Activated T-cell treated with anti-CD3 and anti-CD28 coated beads for 24 hours (primary cell): Measurements from ENCODE around the gene CUEDC1.
A peak's percentile ranks its signal among the peaks of the same experiment; 100 is the strongest.

Experiments
- DNase-seq: peaks from one replicate; pipeline ENCODE4 v3.0.0-alpha.2; 2020; ENCODE audit warnings: low read depth

The CUEDC1 gene

GRCh38 chr17:57957120-57957850 is 2.1 kb upstream of the CUEDC1 start:
- DNase-seq, result no peak

- peak; percentile 20 for DNase-seq
These were observed 1.3 kb upstream of the CUEDC1 start for GRCh38 chr17:57956291-57957119.

- no peak for DNase-seq
These were observed 622 bp downstream of the CUEDC1 start for GRCh38 chr17:57954397-57955182.

- DNase-seq, result no peak
These were observed 1.4 kb downstream of the CUEDC1 start for GRCh38 chr17:57953705-57954396.

- no peak for DNase-seq
These were observed 2.0 kb downstream of the CUEDC1 start for GRCh38 chr17:57953219-57953618.

- no peak for DNase-seq
These were observed 5.6 kb downstream of the CUEDC1 start for GRCh38 chr17:57949649-57950048.

- DNase-seq, result no peak
These were observed 6.4 kb downstream of the CUEDC1 start for GRCh38 chr17:57948555-57949420.

GRCh38 chr17:57948169-57948554 is 7.0 kb downstream of the CUEDC1 start:
- DNase-seq, result no peak

- DNase-seq, result no peak
These were observed 7.8 kb downstream of the CUEDC1 start for GRCh38 chr17:57947369-57947768.

GRCh38 chr17:57946798-57947358 is 8.3 kb downstream of the CUEDC1 start:
- DNase-seq, result no peak

- no peak for DNase-seq
These were observed 9.0 kb downstream of the CUEDC1 start for GRCh38 chr17:57945996-57946797.

GRCh38 chr17:57944908-57945307 is 10.3 kb downstream of the CUEDC1 start:
- no peak for DNase-seq

GRCh38 chr17:57943645-57944044 is 11.6 kb downstream of the CUEDC1 start:
- DNase-seq, result no peak

- no peak for DNase-seq
These were observed 12.1 kb downstream of the CUEDC1 start for GRCh38 chr17:57943140-57943539.

GRCh38 chr17:57941384-57942370 is 13.5 kb downstream of the CUEDC1 start:
- DNase-seq, result no peak

GRCh38 chr17:57940653-57941329 is 14.4 kb downstream of the CUEDC1 start:
- peak; percentile 8 for DNase-seq

- DNase-seq, result no peak
These were observed 15.0 kb downstream of the CUEDC1 start for GRCh38 chr17:57940231-57940630.

- DNase-seq, result no peak
These were observed 15.4 kb downstream of the CUEDC1 start for GRCh38 chr17:57939797-57940196.
